GM21825 (cell line): ENCODE measurements around the gene EN1.

Experiments used
- ATAC-seq: cut with Tn5 transposase; IDR thresholded peaks from one replicate; pipeline ENCODE4 v1.9.1; 2021; ENCODE audit warnings: mild to moderate bottlenecking, moderate library complexity; ENCODE audit not compliant: unreplicated experiment

The EN1 gene

GRCh38 chr2:118856330-118856977 is 9.0 kb upstream of the EN1 start:
- no peak for ATAC-seq

GRCh38 chr2:118855451-118856279 is 8.2 kb upstream of the EN1 start:
- peak; percentile 85 for ATAC-seq

GRCh38 chr2:118854507-118855345 is 7.3 kb upstream of the EN1 start:
- ATAC-seq, result no peak

GRCh38 chr2:118853651-118854291 is 6.3 kb upstream of the EN1 start:
- no peak for ATAC-seq

GRCh38 chr2:118853129-118853640 is 5.7 kb upstream of the EN1 start:
- ATAC-seq, result no peak

GRCh38 chr2:118852605-118853128 is 5.2 kb upstream of the EN1 start:
- ATAC-seq, result no peak

- no peak for ATAC-seq
These were observed 4.2 kb upstream of the EN1 start for GRCh38 chr2:118851650-118852049.

- ATAC-seq, result no peak
These were observed 3.5 kb upstream of the EN1 start for GRCh38 chr2:118850901-118851415.

- ATAC-seq, result no peak
These were observed 2.9 kb upstream of the EN1 start for GRCh38 chr2:118850168-118850900.

- no peak for ATAC-seq
These were observed 2.0 kb upstream of the EN1 start for GRCh38 chr2:118849226-118850167.

GRCh38 chr2:118848381-118849225 is 1.2 kb upstream of the EN1 start:
- no peak for ATAC-seq

- ATAC-seq, result no peak
These were observed 319 bp upstream of the EN1 start for GRCh38 chr2:118847762-118848172.

GRCh38 chr2:118846442-118846952 is 951 bp downstream of the EN1 start:
- no peak for ATAC-seq

- ATAC-seq, result no peak
These were observed 1.7 kb downstream of the EN1 start for GRCh38 chr2:118845522-118846441.

- no peak for ATAC-seq
These were observed 2.4 kb downstream of the EN1 start for GRCh38 chr2:118845005-118845521.
